ENCODE data around the gene PSAP. TPM values are rescaled to one million over a fixed set of nuclear protein-coding genes. Genes with fewer than 3 reads are reported as not detected.

PSAP gene
- total and polyA plus RNA-seq, 2 experiments from 2014 or later: 686 to 987 TPM

DNA sequence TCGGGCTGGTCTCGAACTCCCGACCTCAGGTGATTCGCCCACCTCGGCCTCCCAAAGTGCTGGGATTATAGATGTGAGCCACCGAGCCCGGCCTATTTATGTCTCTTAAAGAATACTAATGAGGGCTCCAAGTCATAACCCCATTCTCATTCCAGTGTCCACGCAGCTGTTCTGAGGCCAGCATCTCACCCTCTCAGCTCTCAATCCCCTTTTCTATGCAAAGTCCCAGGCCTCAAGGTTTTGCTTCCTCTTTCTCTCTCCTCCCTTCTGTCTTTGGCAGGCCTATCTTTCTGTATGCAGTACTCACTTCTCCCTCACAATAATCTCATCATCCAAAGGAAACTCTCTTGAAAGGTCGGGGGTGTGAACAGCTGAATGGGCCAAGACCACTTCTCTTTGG lies 49.7 kb downstream of the PSAP start:
- WGBS (ENCODE audit: low lambda C conversion rate, missing lambda C conversion rate): 93% methylated on average over 9 of the region's 9 CpGs
- Histone ChIP-seq H3K4me3 (no peak overlapping the region), H3K9me2 (replicated peaks; ENCODE audit: insufficient read depth) (no peaks in the 10 kb centered on the region), H3K36me3 (replicated peaks; ENCODE audit: insufficient read depth, low read depth) (no peaks in the 10 kb centered on the region), H3K27me3 (peaks cover 14% of the 10 kb centered on the region), H4K20me1 (ENCODE audit: insufficient read depth, poor library complexity, severe bottlenecking) (no peaks in the 10 kb centered on the region), H3K4me2 (no peak overlapping the region), H3K79me2 (no peaks in the 10 kb centered on the region), H3K9me3 (ENCODE audit: low read depth) (no peaks in the 10 kb centered on the region), H3K27ac (no peak overlapping the region), H2AFZ (no peak overlapping the region), H3K4me1 (ENCODE audit: insufficient read depth) (no peaks in the 10 kb centered on the region)
- no peak for DNase-seq (ENCODE audit: low spot score)
- TF ChIP-seq, protein P1, sequence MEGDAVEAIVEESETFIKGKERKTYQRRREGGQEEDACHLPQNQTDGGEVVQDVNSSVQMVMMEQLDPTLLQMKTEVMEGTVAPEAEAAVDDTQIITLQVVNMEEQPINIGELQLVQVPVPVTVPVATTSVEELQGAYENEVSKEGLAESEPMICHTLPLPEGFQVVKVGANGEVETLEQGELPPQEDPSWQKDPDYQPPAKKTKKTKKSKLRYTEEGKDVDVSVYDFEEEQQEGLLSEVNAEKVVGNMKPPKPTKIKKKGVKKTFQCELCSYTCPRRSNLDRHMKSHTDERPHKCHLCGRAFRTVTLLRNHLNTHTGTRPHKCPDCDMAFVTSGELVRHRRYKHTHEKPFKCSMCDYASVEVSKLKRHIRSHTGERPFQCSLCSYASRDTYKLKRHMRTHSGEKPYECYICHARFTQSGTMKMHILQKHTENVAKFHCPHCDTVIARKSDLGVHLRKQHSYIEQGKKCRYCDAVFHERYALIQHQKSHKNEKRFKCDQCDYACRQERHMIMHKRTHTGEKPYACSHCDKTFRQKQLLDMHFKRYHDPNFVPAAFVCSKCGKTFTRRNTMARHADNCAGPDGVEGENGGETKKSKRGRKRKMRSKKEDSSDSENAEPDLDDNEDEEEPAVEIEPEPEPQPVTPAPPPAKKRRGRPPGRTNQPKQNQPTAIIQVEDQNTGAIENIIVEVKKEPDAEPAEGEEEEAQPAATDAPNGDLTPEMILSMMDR (IDR thresholded peaks at IDR 0.05; ENCODE audit: poor library complexity): no peak
- TF ChIP-seq EZH2 (IDR thresholded peaks at IDR 0.05; ENCODE audit: borderline replicate concordance) (no peak), EZH2phosphoT487 (IDR thresholded peaks at IDR 0.05; ENCODE audit: low read depth, severe bottlenecking, unreplicated experiment) (no peak)

DNA sequence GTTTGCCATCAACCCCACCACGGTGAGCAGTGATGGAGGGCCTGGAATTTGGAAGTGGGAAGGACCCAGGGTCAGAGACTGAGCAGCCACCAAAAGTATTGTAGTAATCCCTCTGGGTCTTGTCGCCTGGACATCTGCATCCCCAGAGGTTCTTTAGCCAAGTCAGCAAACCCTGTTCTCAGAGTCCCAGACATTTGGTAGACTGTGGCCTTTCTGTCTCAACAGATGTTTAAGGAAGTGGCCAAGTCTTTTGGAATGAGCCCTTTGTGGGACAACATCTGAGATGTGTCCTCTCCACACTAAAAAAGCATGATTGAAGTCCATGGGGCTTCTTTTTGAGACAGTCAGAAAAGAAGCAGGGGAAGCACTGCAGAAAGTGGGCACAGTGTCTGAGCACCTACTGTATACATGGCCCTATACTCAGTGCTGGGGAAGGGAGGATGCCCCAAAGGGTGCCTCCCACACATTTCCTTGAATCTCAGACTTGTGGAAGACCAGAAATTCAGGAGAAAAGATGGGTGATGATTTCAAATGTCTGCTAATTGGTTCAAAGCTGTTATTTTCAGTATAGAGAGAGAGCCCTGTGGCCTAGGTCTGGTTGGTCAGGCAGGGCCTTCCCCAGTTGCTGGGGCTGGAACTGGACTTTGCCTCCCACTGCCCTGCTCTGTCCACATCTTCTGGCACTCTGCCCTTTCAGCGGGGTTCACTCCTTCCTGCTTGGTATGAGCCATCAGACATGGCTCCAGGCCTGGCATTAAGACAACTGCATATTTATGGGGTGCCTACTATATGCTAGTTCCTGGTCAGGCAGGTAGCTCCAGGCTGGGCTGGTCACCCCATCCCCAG lies 51.2 kb downstream of the PSAP start:
- H3K36me3 ChIP-seq (replicated peaks; ENCODE audit: insufficient read depth, low read depth): no peaks in the 10 kb centered on the region
- peaks cover 8% of the 10 kb centered on the region for H3K27me3 ChIP-seq
- TF ChIP-seq, protein P1 (IDR thresholded peaks at IDR 0.05; ENCODE audit: poor library complexity): no peak
- no peak for TF ChIP-seq EZH2phosphoT487 (IDR thresholded peaks at IDR 0.05; ENCODE audit: low read depth, severe bottlenecking, unreplicated experiment)
- no peak for TF ChIP-seq EZH2 (IDR thresholded peaks at IDR 0.05; ENCODE audit: borderline replicate concordance)
- 84% methylated on average over 3 of the region's 3 CpGs for WGBS (ENCODE audit: low lambda C conversion rate, missing lambda C conversion rate)
- H4K20me1 ChIP-seq (ENCODE audit: insufficient read depth, poor library complexity, severe bottlenecking): no peaks in the 10 kb centered on the region
- no peaks in the 10 kb centered on the region for H3K79me2 ChIP-seq
- no peaks in the 10 kb centered on the region for H3K9me3 ChIP-seq (ENCODE audit: low read depth)
- H3K4me3 ChIP-seq: no peak overlapping the region
- DNase-seq (ENCODE audit: low spot score): peak; percentile 54
- no peaks in the 10 kb centered on the region for H3K9me2 ChIP-seq (replicated peaks; ENCODE audit: insufficient read depth)
- H3K27ac ChIP-seq: no peak overlapping the region
- H2AFZ ChIP-seq: no peak overlapping the region
- no peaks in the 10 kb centered on the region for H3K4me1 ChIP-seq (ENCODE audit: insufficient read depth)
- no peak overlapping the region for H3K4me2 ChIP-seq

DNA sequence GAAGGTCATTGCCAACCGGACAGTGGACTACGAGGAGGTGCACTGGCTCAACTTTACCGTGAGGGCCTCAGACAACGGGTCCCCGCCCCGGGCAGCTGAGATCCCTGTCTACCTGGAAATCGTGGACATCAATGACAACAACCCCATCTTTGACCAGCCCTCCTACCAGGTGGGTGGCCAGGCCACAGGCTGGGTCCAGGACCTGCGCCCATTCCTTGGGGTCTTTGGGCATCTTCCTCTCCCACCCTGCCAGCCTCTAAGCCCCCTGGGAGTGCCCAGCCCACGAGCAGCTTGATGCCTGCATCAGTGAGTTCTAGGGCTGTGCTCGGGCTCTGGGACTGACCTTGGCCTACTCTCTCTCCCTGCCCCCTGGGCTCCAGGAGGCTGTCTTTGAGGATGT lies 51.9 kb downstream of the PSAP start:
- H3K4me3 ChIP-seq: no peak overlapping the region
- no peak for DNase-seq (ENCODE audit: low spot score)
- TF ChIP-seq, protein P1 (IDR thresholded peaks at IDR 0.05; ENCODE audit: poor library complexity): no peak
- TF ChIP-seq EZH2 (IDR thresholded peaks at IDR 0.05; ENCODE audit: borderline replicate concordance): no peak
- 84% methylated on average over 10 of the region's 10 CpGs for WGBS (ENCODE audit: low lambda C conversion rate, missing lambda C conversion rate)
- H3K9me2 ChIP-seq (replicated peaks; ENCODE audit: insufficient read depth): no peaks in the 10 kb centered on the region
- H3K79me2 ChIP-seq: no peaks in the 10 kb centered on the region
- H3K4me2 ChIP-seq: no peak overlapping the region
- no peaks in the 10 kb centered on the region for H4K20me1 ChIP-seq (ENCODE audit: insufficient read depth, poor library complexity, severe bottlenecking)
- H2AFZ ChIP-seq: no peak overlapping the region
- peaks cover 1% of the 10 kb centered on the region for H3K27me3 ChIP-seq
- no peak overlapping the region for H3K27ac ChIP-seq
- no peaks in the 10 kb centered on the region for H3K36me3 ChIP-seq (replicated peaks; ENCODE audit: insufficient read depth, low read depth)
- no peaks in the 10 kb centered on the region for H3K4me1 ChIP-seq (ENCODE audit: insufficient read depth)
- H3K9me3 ChIP-seq (ENCODE audit: low read depth): no peaks in the 10 kb centered on the region

Measured in hepatocyte (in vitro differentiated cells).